PC-9 (cell line): ENCODE measurements around the gene FITM1. TPM values are rescaled to one million over a fixed set of nuclear protein-coding genes. Genes with fewer than 3 reads are reported as not detected.

Experiments used
- BruUV-seq: library from RNA; stranded (reverse); fragments of 400-500 nt; replicated peaks from 2 replicates; lab custom pipeline; 2021; lab: Mats Ljungman, UMichigan
- CTCF ChIA-PET: fragments of 300-600 bp; sonication (Branson Sonifier 250); formaldehyde crosslinking; loops from one replicate; lab custom pipeline; 2022; ENCODE audit warnings: antibody characterized with exemption; lab: Charles Lee
- POLR2A ChIA-PET: fragments of 300-600 bp; sonication (Branson Sonifier 250); formaldehyde crosslinking; loops from one replicate; lab custom pipeline; 2022; ENCODE audit warnings: antibody characterized with exemption; ENCODE audit not compliant: unreplicated experiment; lab: Charles Lee
- DNase-seq, 2 experiments: peaks; one replicate each; pipeline versions ENCODE4 v3.0.0 to v3.0.0-alpha.2; 2015 to 2022; ENCODE audit warnings: mixed read lengths in 1 of 2
- H2AFZ ChIP-seq: fragments of 200-600 bp; sonication (generic); 2 replicates; pipeline ENCODE4 v1.8.1; 2017; ENCODE audit warnings: antibody characterized with exemption
- H3F3A ChIP-seq: fragments of 200-600 bp; sonication (generic); 2 replicates; pipeline ENCODE4 v1.8.1; 2017; ENCODE audit warnings: antibody characterized with exemption, mild to moderate bottlenecking, low read depth; ENCODE audit not compliant: insufficient read depth
- H3K27ac ChIP-seq: fragments of 200-600 bp; sonication (generic); 2 replicates; pipeline ENCODE4 v1.6.1; 2016; ENCODE audit warnings: mixed run types
- H3K27me3 ChIP-seq: fragments of 200-600 bp; sonication (generic); 2 replicates; pipeline ENCODE4 v1.6.1; 2016; ENCODE audit warnings: low read depth, mixed run types; ENCODE audit not compliant: insufficient read depth
- H3K36me3 ChIP-seq: fragments of 200-600 bp; sonication (generic); 2 replicates; pipeline ENCODE4 v1.6.1; 2016; ENCODE audit warnings: low read depth, mixed run types
- H3K4me1 ChIP-seq: fragments of 200-600 bp; sonication (generic); replicated peaks from 2 replicates; pipeline ENCODE4 v1.6.1; 2016; ENCODE audit warnings: mixed run types; ENCODE audit not compliant: insufficient read depth
- H3K4me2 ChIP-seq: fragments of 200-600 bp; sonication (generic); 2 replicates; pipeline ENCODE4 v1.6.1; 2017; ENCODE audit warnings: mixed run types
- H3K4me3 ChIP-seq: fragments of 200-600 bp; sonication (generic); 2 replicates; pipeline ENCODE4 v1.6.1; 2016; ENCODE audit warnings: mixed run types
- H3K79me2 ChIP-seq: fragments of 200-600 bp; sonication (generic); 2 replicates; pipeline ENCODE4 v1.6.1; 2017; ENCODE audit warnings: low read depth, mixed run types
- H3K9me2 ChIP-seq: fragments of 200-600 bp; sonication (generic); 2 replicates; pipeline ENCODE4 v1.8.1; 2017; ENCODE audit warnings: mild to moderate bottlenecking; ENCODE audit not compliant: insufficient read depth
- H3K9me3 ChIP-seq: fragments of 200-600 bp; sonication (generic); 2 replicates; pipeline ENCODE4 v1.8.1; 2016; ENCODE audit warnings: low read depth; ENCODE audit not compliant: insufficient read depth
- H4K20me1 ChIP-seq: fragments of 200-600 bp; sonication (generic); 2 replicates; pipeline ENCODE4 v1.8.1; 2017; ENCODE audit not compliant: insufficient read depth
- CTCF ChIP-seq: fragments of 200-600 bp; sonication (generic); conservative IDR thresholded peaks from 2 replicates; pipeline ENCODE4 v1.6.1; 2017; ENCODE audit warnings: mixed run types, antibody characterized with exemption, mild to moderate bottlenecking, moderate library complexity
- EZH2 ChIP-seq: fragments of 200-600 bp; sonication (generic); IDR thresholded peaks from 2 replicates; pipeline ENCODE4 v1.8.0; 2017; ENCODE audit warnings: antibody characterized with exemption, low read depth
- intact Hi-C: fragments of 100-400 bp; cut with micrococcal nuclease; formaldehyde crosslinking; loops from one replicate; pipeline ENCODE4 v1.10.0; 2022; ENCODE audit not compliant: unreplicated experiment
- total RNA-seq: library from RNA; stranded (reverse); gene quantifications from 2 replicates; pipeline ENCODE4 v1.2.3, GENCODE V29; 2021

Gene FITM1
- total RNA-seq, 1 experiment from 2014 or later = 0.72 TPM

GRCh38 chr14:24176599-24176998 is 46.1 kb downstream of the FITM1 start:
- Histone ChIP-seq H3K9me3 (no peaks in the 10 kb centered on the region), H3K4me3 (no peak overlapping the region), H3K9me2 (no peaks in the 10 kb centered on the region), H3K79me2 (no peaks in the 10 kb centered on the region), H3F3A (no peaks in the 10 kb centered on the region; the same call in 1 of the 2 replicates), H3K27me3 (no peaks in the 10 kb centered on the region), H3K27ac (no peak overlapping the region), H3K4me2 (no peak overlapping the region), H3K36me3 (no peaks in the 10 kb centered on the region), H3K4me1 (no peaks in the 10 kb centered on the region), H4K20me1 (no peaks in the 10 kb centered on the region; the same call in 1 of the 2 replicates), H2AFZ (no peak overlapping the region)
- POLR2A ChIA-PET = no interaction called here
- TF ChIP-seq EZH2 (no peak), CTCF (no peak)
- BruUV-seq = no TSS peak
- DNase-seq = no peak
- intact Hi-C loops = no loop called here
- CTCF ChIA-PET = no interaction called here

GRCh38 chr14:24177041-24177825 is 46.8 kb downstream of the FITM1 start:
- H3K27ac ChIP-seq = no peak overlapping the region
- no peaks in the 10 kb centered on the region for H3K4me1 ChIP-seq
- H3K9me3 ChIP-seq = no peaks in the 10 kb centered on the region
- intact Hi-C loops = no loop called here
- POLR2A ChIA-PET = no interaction called here
- H3K36me3 ChIP-seq = no peaks in the 10 kb centered on the region
- CTCF ChIA-PET = no interaction called here
- no peak for TF ChIP-seq EZH2
- no peak for TF ChIP-seq CTCF
- no peak overlapping the region for H3K4me2 ChIP-seq
- H3K9me2 ChIP-seq = no peaks in the 10 kb centered on the region
- no peaks in the 10 kb centered on the region; the same call in 1 of the 2 replicates for H3F3A ChIP-seq
- no peak overlapping the region for H3K4me3 ChIP-seq
- no peak overlapping the region for H2AFZ ChIP-seq
- BruUV-seq = no TSS peak
- H3K27me3 ChIP-seq = no peaks in the 10 kb centered on the region
- H4K20me1 ChIP-seq = no peaks in the 10 kb centered on the region; the same call in 1 of the 2 replicates
- H3K79me2 ChIP-seq = no peaks in the 10 kb centered on the region
- no peak for DNase-seq

- Histone ChIP-seq H3K4me1 (no peaks in the 10 kb centered on the region), H3F3A (no peaks in the 10 kb centered on the region; the same call in 1 of the 2 replicates), H2AFZ (no peak overlapping the region), H3K4me3 (no peak overlapping the region), H3K9me2 (no peaks in the 10 kb centered on the region), H4K20me1 (no peaks in the 10 kb centered on the region; the same call in 1 of the 2 replicates), H3K27me3 (no peaks in the 10 kb centered on the region), H3K36me3 (no peaks in the 10 kb centered on the region), H3K79me2 (no peaks in the 10 kb centered on the region), H3K9me3 (no peaks in the 10 kb centered on the region), H3K27ac (no peak overlapping the region), H3K4me2 (no peak overlapping the region)
- no TSS peak for BruUV-seq
- TF ChIP-seq CTCF (no peak), EZH2 (no peak)
- POLR2A ChIA-PET = no interaction called here
- intact Hi-C loops = no loop called here
- CTCF ChIA-PET = no interaction called here
- DNase-seq = no peak
Measured at GRCh38 chr14:24177891-24178290, 47.4 kb downstream of the FITM1 start.
